Mesenchymal stem cell (in vitro differentiated cells and primary cell): ENCODE results near the gene CENPX.

Experiments used
- DNase-seq: peaks from one replicate; pipeline ENCODE4 v3.0.0-alpha.2; 2013
- H2AFZ ChIP-seq: one replicate; pipeline ENCODE4 v1.6.1; 2013; ENCODE audit warnings: low read depth, mild to moderate bottlenecking, control low read depth, inconsistent platforms, low read length, moderate library complexity
- H2AK5ac ChIP-seq: 2 replicates; pipeline ENCODE4 v1.6.1; 2013; ENCODE audit warnings: low read length, moderate library complexity, mild to moderate bottlenecking, inconsistent platforms; ENCODE audit not compliant: severe bottlenecking
- H2BK120ac ChIP-seq: one replicate; pipeline ENCODE4 v1.6.1; 2013; ENCODE audit warnings: low read depth, mild to moderate bottlenecking, inconsistent platforms, low read length, moderate library complexity
- H2BK12ac ChIP-seq, 2 experiments: one replicate each; pipeline ENCODE4 v1.6.1; 2013; ENCODE audit warnings: inconsistent platforms in 2 of 2, low read length in 2 of 2, mild to moderate bottlenecking in 2 of 2, moderate library complexity in 2 of 2, control low read depth in 1 of 2
- H2BK15ac ChIP-seq: one replicate; pipeline ENCODE4 v1.6.1; 2013; ENCODE audit warnings: mild to moderate bottlenecking, low read depth, inconsistent platforms; ENCODE audit not compliant: poor library complexity, severe bottlenecking
- H2BK5ac ChIP-seq: 2 replicates; pipeline ENCODE4 v1.6.1; 2013; ENCODE audit warnings: low read depth, mild to moderate bottlenecking, low read length, control low read depth, inconsistent platforms; ENCODE audit not compliant: poor library complexity, severe bottlenecking
- H3K14ac ChIP-seq, 2 experiments: one replicate each; pipeline ENCODE4 v1.6.1; 2013; ENCODE audit warnings: inconsistent platforms in 2 of 2, low read length in 2 of 2, control low read depth in 1 of 2, mild to moderate bottlenecking in 1 of 2, moderate library complexity in 1 of 2
- H3K18ac ChIP-seq, 2 experiments: one replicate each; pipeline ENCODE4 v1.6.1; 2013; ENCODE audit warnings: inconsistent platforms in 2 of 2, low read length in 2 of 2, control low read depth in 1 of 2, low read depth in 1 of 2, mild to moderate bottlenecking in 1 of 2
- H3K23ac ChIP-seq, 2 experiments: one replicate each; pipeline ENCODE4 v1.6.1; 2013; ENCODE audit warnings: inconsistent platforms in 2 of 2, low read length in 2 of 2, mild to moderate bottlenecking in 2 of 2, moderate library complexity in 2 of 2, control low read depth in 1 of 2
- H3K27ac ChIP-seq: 2 replicates; pipeline ENCODE4 v1.5.1; 2013; ENCODE audit warnings: mild to moderate bottlenecking, moderate library complexity, low read length, control low read depth, inconsistent platforms; ENCODE audit not compliant: poor library complexity, severe bottlenecking
- H3K27me3 ChIP-seq, 2 experiments: 2 replicates each; pipeline versions ENCODE4 v1.6.1 to v1.7.0; 2013; ENCODE audit warnings: low read length in 2 of 2, mild to moderate bottlenecking in 2 of 2, moderate library complexity in 2 of 2, control low read depth in 1 of 2, inconsistent platforms in 1 of 2; ENCODE audit not compliant: control insufficient read depth in 1 of 2, insufficient read depth in 1 of 2
- H3K36me3 ChIP-seq, 2 experiments: 2 replicates each; pipeline versions ENCODE4 v1.6.1 to v1.7.0; 2013; ENCODE audit warnings: low read length in 2 of 2, control low read depth in 1 of 2, inconsistent platforms in 1 of 2, low read depth in 1 of 2, mild to moderate bottlenecking in 1 of 2; ENCODE audit not compliant: insufficient read depth in 2 of 2, control insufficient read depth in 1 of 2
- H3K4ac ChIP-seq, 2 experiments: one replicate each; pipeline ENCODE4 v1.6.1; 2013; ENCODE audit warnings: inconsistent platforms in 2 of 2, low read length in 2 of 2, mild to moderate bottlenecking in 2 of 2, moderate library complexity in 2 of 2, control low read depth in 1 of 2, low read depth in 1 of 2
- H3K4me1 ChIP-seq: 2 replicates; pipeline ENCODE4 v1.6.1; 2013; ENCODE audit warnings: low read depth, low read length, control low read depth; ENCODE audit not compliant: control insufficient read depth, insufficient read depth
- H3K4me2 ChIP-seq: 2 replicates; pipeline ENCODE4 v1.6.1; 2013; ENCODE audit warnings: low read length, mild to moderate bottlenecking, inconsistent platforms; ENCODE audit not compliant: poor library complexity, severe bottlenecking
- H3K4me3 ChIP-seq, 2 experiments: 2 replicates each; pipeline versions ENCODE4 v1.5.1 to v1.7.0; 2013; ENCODE audit warnings: low read length in 2 of 2, mild to moderate bottlenecking in 2 of 2, control low read depth in 1 of 2, low read depth in 1 of 2; ENCODE audit not compliant: insufficient read depth in 1 of 2
- H3K79me1 ChIP-seq: replicated peaks from 2 replicates; pipeline ENCODE4 v1.6.1; 2013; ENCODE audit warnings: mild to moderate bottlenecking, control low read depth, low read length, inconsistent platforms; ENCODE audit not compliant: poor library complexity, severe bottlenecking
- H3K9ac ChIP-seq: 2 replicates; pipeline ENCODE4 v1.7.0; 2013; ENCODE audit warnings: mild to moderate bottlenecking, low read length, moderate library complexity
- H3K9me3 ChIP-seq: 2 replicates; pipeline ENCODE4 v1.7.0; 2013; ENCODE audit warnings: mild to moderate bottlenecking, low read length; ENCODE audit not compliant: control insufficient read depth
- H4K8ac ChIP-seq: one replicate; pipeline ENCODE4 v1.6.1; 2013; ENCODE audit warnings: inconsistent platforms, mild to moderate bottlenecking, low read length, moderate library complexity
- H4K91ac ChIP-seq: one replicate; pipeline ENCODE4 v1.6.1; 2013; ENCODE audit warnings: mild to moderate bottlenecking, low read length, inconsistent platforms
- WGBS: methylation state at CpG from one replicate; pipeline ENCODE4 v1.1.7; 2013; ENCODE audit warnings: mixed read lengths; 5-methylcytosine and 5-hydroxymethylcytosine counted together

CENPX gene

GRCh38 chr17:81973432-81973831 is 49.2 kb downstream of the CENPX start:
- H3K4me1 ChIP-seq: peaks cover 9% of the 10 kb centered on the region
- H2BK5ac ChIP-seq: no peak overlapping the region
- no peak overlapping the region for H3K27ac ChIP-seq
- peaks cover 3% of the 10 kb centered on the region for H3K79me1 ChIP-seq
- H2AK5ac ChIP-seq: no peak overlapping the region
- H3K9me3 ChIP-seq: peaks cover 5% of the 10 kb centered on the region
- H3K36me3 ChIP-seq: no peaks in the 10 kb centered on the region
- no peak overlapping the region for H2AFZ ChIP-seq
- H2BK120ac ChIP-seq: no peak overlapping the region
- no peak overlapping the region for H2BK12ac ChIP-seq
- no peak overlapping the region for H4K91ac ChIP-seq
- H4K8ac ChIP-seq: no peak overlapping the region
- H3K4ac ChIP-seq: no peak overlapping the region
- H3K14ac ChIP-seq: no peak overlapping the region
- peaks cover 0 to 21% of the 10 kb centered on the region in 2 experiments for H3K27me3 ChIP-seq
- H3K9ac ChIP-seq: no peak overlapping the region
- H3K4me2 ChIP-seq: no peak overlapping the region
- H3K18ac ChIP-seq: no peak overlapping the region
- H3K4me3 ChIP-seq: no peak overlapping the region
- no peak for DNase-seq
- no peak overlapping the region for H2BK15ac ChIP-seq
- no peak overlapping the region for H3K23ac ChIP-seq

DNA sequence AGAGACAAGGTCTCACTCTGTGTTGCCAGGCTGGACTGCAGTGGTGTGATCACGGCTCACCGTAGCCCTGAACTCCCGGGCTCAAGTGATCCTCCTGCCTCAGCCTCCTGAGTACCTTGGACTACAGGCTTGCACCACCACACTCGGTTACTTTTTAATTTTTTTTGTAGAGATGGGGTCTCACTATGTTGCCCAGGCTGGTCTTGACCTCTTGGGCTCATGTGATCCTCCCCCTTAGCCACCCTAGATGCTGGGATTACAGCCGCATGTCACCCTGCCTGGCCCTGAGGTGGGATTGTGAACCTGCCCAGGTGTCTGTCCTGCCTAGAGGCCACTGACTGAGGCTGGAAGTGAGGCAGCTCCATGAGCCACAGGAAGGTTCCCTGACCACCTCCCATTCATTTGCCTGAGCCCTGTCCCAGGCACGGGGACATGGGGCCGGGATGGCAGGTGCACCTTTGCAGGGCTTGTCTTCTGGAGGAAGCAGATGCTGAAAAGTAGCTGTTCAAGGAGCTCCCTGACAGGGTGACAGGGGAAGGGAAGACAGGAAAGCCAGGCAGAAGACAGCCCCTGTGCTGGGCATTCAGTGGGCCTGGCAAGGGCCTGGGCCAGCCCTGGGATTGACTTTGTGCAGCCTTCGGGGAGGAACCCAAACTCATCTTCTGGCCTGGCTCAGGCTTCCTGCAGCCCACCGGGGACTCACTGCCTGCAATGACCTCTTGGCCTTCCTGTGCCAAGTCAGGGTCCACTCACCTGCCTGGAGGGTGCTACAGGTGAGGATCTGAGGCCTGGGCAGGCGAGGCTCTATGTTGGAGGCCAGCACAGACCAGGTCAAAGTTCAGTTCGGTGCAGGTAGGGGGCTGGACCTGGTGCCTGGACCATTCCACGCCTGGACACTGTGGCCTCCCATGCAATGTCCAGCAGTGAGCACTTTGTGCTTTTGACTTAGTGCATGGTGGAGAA is 53.5 kb downstream of the CENPX start:
- H3K9me3 ChIP-seq: peaks cover 5% of the 10 kb centered on the region
- 94% methylated on average over 12 of the region's 12 CpGs for WGBS
- H2BK5ac ChIP-seq: no peak overlapping the region
- no peak overlapping the region for H3K14ac ChIP-seq
- no peak overlapping the region for H3K4ac ChIP-seq
- no peak overlapping the region for H3K18ac ChIP-seq
- no peak for DNase-seq
- no peak overlapping the region for H4K91ac ChIP-seq
- H3K4me3 ChIP-seq: no peak overlapping the region
- H3K27me3 ChIP-seq: peaks cover 6 to 26% of the 10 kb centered on the region in 2 experiments
- no peak overlapping the region for H3K27ac ChIP-seq
- H2AK5ac ChIP-seq: no peak overlapping the region
- H3K79me1 ChIP-seq: no peaks in the 10 kb centered on the region
- H2BK12ac ChIP-seq: peak overlapping the region in 1 of 2 experiments; percentile 19
- H2AFZ ChIP-seq: no peak overlapping the region
- peak overlapping the region; percentile 16 for H3K9ac ChIP-seq
- no peak overlapping the region for H3K4me2 ChIP-seq
- no peak overlapping the region for H2BK120ac ChIP-seq
- H2BK15ac ChIP-seq: no peak overlapping the region
- peaks cover 19% of the 10 kb centered on the region for H3K4me1 ChIP-seq
- no peak overlapping the region for H3K23ac ChIP-seq
- no peak overlapping the region for H4K8ac ChIP-seq
- peaks cover 0 to 5% of the 10 kb centered on the region in 2 experiments for H3K36me3 ChIP-seq
